ENCODE results near the gene SMG6. TPM values are rescaled to one million over a fixed set of nuclear protein-coding genes. Genes with fewer than 3 reads are reported as not detected.
"Not testable (repeated sequence)": the region's sequence is repeated elsewhere in the genome, so short reads cannot be mapped to it uniquely, and the experiment has no call there.

SMG6 gene
- total RNA-seq, 2 donors from 2014 or later, result 39.0 to 52.8 TPM

GRCh38 chr17:2283302-2283701 lies 20.3 kb downstream of the SMG6 start:
- H3K4me1 Mint-ChIP-seq, result peaks cover 10% of the 10 kb centered on the region
- H3K27ac Mint-ChIP-seq, result no peak overlapping the region
- H3K27me3 Mint-ChIP-seq, result no peaks in the 10 kb centered on the region

DNA sequence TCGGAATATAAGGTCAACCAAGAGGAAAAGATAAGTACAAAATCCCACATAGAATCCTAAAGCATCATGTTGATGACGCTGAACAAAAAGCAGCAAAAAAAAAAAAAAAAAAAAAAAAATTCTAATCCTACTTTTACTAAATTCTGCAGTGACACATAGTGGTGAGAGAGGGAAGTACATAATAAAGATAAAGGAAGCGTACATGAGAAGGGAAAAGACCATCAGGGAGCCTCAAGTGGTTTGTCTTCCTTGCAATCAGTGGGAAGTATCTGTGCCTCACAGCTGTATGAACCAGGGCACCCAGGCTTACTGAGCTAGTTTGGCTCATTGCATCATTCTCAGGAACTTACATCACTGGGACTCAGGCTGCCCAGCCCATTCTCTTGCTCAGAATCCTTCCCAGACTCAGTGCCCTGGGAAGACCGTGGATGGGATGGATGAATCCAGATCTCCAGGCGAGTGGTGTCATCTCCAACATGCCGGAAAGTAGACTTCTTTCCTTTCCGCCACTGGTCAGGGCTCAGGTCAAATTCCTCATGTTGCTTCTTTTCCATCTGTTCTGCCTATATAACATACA lies 21.2 kb downstream of the SMG6 start:
- no peaks in the 10 kb centered on the region for H3K27me3 Mint-ChIP-seq
- H3K27ac Mint-ChIP-seq, result peak overlapping the region; percentile 55
- H3K36me3 Mint-ChIP-seq (ENCODE audit: low read depth), result peaks cover 94% of the 10 kb centered on the region
- no peak overlapping the region for H3K4me3 Mint-ChIP-seq
- peaks cover 10% of the 10 kb centered on the region for H3K4me1 Mint-ChIP-seq
- peak; percentile 69 for ATAC-seq (replicated peaks)
- H3K9me3 Mint-ChIP-seq, result no peaks in the 10 kb centered on the region

More at GRCh38 chr17:2283302-2283701, 20.3 kb downstream of the SMG6 start:
- no peak for ATAC-seq (replicated peaks)
- peaks cover 97% of the 10 kb centered on the region for H3K36me3 Mint-ChIP-seq (ENCODE audit: low read depth)
- H3K9me3 Mint-ChIP-seq, result no peaks in the 10 kb centered on the region
- H3K4me3 Mint-ChIP-seq, result no peak overlapping the region

- Mint-ChIP-seq H3K27me3 (no peaks in the 10 kb centered on the region), H3K36me3 (ENCODE audit: low read depth) (peaks cover 93% of the 10 kb centered on the region), H3K9me3 (no peaks in the 10 kb centered on the region), H3K27ac (no peak overlapping the region), H3K4me1 (peaks cover 23% of the 10 kb centered on the region), H3K4me3 (no peak overlapping the region)
- no peak for ATAC-seq (replicated peaks)
These were observed 23.9 kb downstream of the SMG6 start for GRCh38 chr17:2279707-2280106.

DNA sequence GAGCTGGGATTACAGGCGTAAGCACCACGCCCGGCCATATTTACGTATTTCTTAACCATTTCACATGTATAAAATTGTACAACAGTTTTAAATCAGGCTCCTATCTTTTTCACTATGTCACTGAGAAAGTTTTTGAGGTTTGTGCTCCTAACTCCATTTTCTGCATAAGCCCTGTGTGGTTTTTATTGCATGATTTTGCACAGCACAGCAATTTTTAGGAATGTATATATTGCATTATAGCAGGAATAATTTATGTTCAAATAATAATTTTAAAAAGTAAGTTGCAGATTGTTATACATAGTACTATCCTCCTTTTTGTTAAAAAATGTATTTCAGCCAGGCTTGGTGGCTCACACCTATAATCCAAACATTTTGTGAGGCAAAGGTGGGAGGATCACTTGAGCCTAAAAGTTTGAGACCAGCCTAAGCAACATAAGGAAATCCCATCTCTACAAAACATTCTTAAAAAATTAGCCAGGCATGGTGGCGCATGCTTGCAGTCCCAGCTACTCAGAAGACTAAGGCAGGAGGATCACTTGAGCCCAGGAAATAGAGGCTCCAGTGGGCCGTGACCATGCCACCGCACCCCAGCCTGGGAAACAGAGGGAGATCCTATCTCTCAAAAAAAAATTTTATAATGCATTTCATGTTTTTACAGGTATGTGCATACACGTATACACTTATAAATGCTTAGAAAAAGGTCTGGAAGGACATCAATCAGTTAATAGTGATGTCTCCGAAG lies 26.0 kb downstream of the SMG6 start:
- no peak overlapping the region for H3K27ac Mint-ChIP-seq
- peaks cover 85% of the 10 kb centered on the region for H3K36me3 Mint-ChIP-seq (ENCODE audit: low read depth)
- H3K9me3 Mint-ChIP-seq, result no peaks in the 10 kb centered on the region
- H3K4me1 Mint-ChIP-seq, result peaks cover 23% of the 10 kb centered on the region
- no peak overlapping the region for H3K4me3 Mint-ChIP-seq
- no peaks in the 10 kb centered on the region for H3K27me3 Mint-ChIP-seq
- no peak for ATAC-seq (replicated peaks)

DNA sequence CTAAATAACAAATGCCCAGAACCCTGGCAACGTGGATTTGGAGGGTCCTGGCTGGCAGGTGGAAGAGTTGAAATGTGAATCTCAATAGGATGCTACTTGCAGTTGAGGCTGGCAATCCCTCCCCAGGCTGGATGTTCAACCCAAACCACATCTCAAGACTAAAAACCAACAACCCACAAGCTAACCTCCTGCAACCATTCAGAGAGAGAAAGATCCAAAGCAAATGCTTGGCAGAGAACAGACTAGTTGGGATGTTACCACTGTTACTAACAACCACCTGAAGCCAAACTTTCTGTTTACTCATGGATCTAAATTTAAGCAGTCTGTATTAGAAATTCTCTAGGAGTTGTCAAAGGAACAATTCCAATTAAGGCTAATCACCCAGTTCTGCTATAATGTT lies 27.9 kb downstream of the SMG6 start:
- H3K9me3 Mint-ChIP-seq, result no peaks in the 10 kb centered on the region
- peaks cover 78% of the 10 kb centered on the region for H3K36me3 Mint-ChIP-seq (ENCODE audit: low read depth)
- peaks cover 21% of the 10 kb centered on the region for H3K4me1 Mint-ChIP-seq
- peak; percentile 27 for ATAC-seq (replicated peaks)
- H3K4me3 Mint-ChIP-seq, result peak overlapping the region; percentile 15
- no peaks in the 10 kb centered on the region for H3K27me3 Mint-ChIP-seq
- peak overlapping the region; percentile 84 for H3K27ac Mint-ChIP-seq

DNA sequence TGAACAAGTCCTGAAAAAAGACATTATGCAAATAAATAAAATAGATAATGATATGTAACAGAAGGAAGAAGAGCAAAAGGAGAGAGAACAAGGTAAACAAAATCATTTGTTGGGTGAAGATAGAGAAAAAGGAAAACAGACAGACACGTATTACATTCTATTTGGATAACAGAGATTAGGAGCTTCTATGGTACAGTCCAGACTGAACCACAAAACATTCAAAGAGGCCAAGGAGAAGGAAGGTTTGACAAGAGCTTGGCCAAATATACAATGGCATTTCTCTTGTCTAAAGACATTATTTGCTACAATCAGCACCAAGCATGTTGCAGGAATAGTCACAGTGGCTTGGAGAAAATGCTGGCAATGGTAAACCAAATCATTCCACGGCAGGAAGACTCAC lies 29.2 kb downstream of the SMG6 start:
- peaks cover 80% of the 10 kb centered on the region for H3K36me3 Mint-ChIP-seq (ENCODE audit: low read depth)

DNA sequence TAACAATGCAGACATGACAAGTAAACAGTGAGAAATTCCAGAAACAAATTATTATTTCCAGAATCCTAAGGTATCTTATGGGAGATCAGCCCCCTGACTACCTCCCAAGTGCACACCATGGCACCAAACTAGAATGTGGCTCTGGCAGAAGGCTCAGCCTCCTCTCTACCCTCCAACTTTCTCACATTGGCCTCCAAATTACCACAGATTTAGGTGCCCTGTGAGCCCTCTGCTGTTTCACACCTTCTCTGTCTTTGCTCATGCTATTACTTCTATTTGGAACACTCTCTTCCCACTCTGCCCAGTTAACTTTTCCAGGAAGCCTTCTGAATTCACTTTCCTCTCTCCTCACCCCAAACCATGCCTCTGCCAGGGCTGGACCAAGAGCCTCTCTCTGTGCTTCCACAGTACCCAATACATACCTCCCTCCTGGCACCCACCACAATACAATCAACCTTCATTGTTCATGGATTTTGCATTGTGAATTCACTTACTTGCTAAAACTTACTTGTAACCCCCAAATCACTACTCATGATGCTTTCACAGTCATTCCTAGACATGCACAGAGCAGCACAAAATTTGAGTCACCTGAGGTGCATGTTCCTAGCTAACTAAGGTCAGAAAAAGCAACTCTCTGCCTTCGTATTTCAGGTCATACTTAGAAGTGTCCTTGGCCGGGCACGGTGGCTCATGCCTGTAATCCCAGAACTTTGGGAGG lies 31.4 kb downstream of the SMG6 start:
- peak; percentile 95 for ATAC-seq (replicated peaks)
- Mint-ChIP-seq H3K27me3 (no peaks in the 10 kb centered on the region), H3K36me3 (ENCODE audit: low read depth) (peaks cover 70% of the 10 kb centered on the region), H3K4me3 (peak overlapping the region; percentile 71), H3K4me1 (peaks cover 31% of the 10 kb centered on the region), H3K9me3 (no peaks in the 10 kb centered on the region), H3K27ac (peak overlapping the region; percentile 87)

More for the DNA sequence above, 29.2 kb downstream of the SMG6 start:
- H3K27ac Mint-ChIP-seq, result no peak overlapping the region
- H3K4me1 Mint-ChIP-seq, result peaks cover 25% of the 10 kb centered on the region
- ATAC-seq (replicated peaks), result no peak
- H3K27me3 Mint-ChIP-seq, result no peaks in the 10 kb centered on the region
- H3K4me3 Mint-ChIP-seq, result no peak overlapping the region
- no peaks in the 10 kb centered on the region for H3K9me3 Mint-ChIP-seq

DNA sequence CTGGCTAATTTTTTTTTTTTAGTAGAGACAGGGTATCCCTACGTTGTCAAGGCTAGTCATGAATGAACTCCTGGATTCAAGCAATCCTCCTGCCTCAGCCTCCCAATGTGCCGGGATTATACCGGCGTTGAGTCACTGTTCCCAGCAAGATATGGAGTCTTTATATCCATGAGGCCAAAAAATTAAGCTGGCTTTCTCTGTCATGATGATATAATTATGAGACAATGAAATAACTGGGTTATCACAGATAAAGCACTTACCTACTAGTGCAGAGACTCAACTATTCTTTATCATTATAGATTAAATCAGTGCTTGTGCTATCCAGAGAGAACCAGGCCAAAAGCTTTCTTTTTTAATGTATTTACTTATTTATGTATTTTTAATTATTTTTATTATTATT lies 36.2 kb downstream of the SMG6 start:
- H3K9me3 Mint-ChIP-seq, result no peaks in the 10 kb centered on the region
- peak overlapping the region; percentile 78 for H3K4me3 Mint-ChIP-seq
- H3K36me3 Mint-ChIP-seq (ENCODE audit: low read depth), result peaks cover 71% of the 10 kb centered on the region
- no peaks in the 10 kb centered on the region for H3K27me3 Mint-ChIP-seq
- H3K27ac Mint-ChIP-seq, result peak overlapping the region; percentile 96
- no peak for ATAC-seq (replicated peaks)
- H3K4me1 Mint-ChIP-seq, result peaks cover 53% of the 10 kb centered on the region

DNA sequence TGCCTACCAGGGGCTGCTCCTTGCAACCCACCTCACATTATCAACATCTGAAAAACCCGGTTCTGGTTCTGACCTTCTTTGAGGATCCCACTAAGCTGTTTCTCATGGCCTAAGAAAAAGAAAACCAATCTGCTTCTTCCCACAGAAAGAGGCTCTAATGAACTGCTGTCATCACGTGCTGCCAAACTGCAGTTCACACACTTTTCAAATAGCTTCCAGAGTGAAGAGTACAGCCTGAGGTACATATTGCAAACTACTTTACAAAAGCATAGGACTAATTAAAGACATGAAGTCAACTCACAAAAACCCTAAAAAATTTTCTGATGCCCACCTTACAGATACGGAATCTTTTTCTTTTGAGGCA lies 36.7 kb downstream of the SMG6 start:
- peaks cover 71% of the 10 kb centered on the region for H3K36me3 Mint-ChIP-seq (ENCODE audit: low read depth)
- H3K27ac Mint-ChIP-seq, result peak overlapping the region; percentile 96
- peak overlapping the region; percentile 78 for H3K4me3 Mint-ChIP-seq
- peaks cover 52% of the 10 kb centered on the region for H3K4me1 Mint-ChIP-seq
- H3K9me3 Mint-ChIP-seq, result no peaks in the 10 kb centered on the region
- no peaks in the 10 kb centered on the region for H3K27me3 Mint-ChIP-seq
- ATAC-seq (replicated peaks), result peak; percentile 0

DNA sequence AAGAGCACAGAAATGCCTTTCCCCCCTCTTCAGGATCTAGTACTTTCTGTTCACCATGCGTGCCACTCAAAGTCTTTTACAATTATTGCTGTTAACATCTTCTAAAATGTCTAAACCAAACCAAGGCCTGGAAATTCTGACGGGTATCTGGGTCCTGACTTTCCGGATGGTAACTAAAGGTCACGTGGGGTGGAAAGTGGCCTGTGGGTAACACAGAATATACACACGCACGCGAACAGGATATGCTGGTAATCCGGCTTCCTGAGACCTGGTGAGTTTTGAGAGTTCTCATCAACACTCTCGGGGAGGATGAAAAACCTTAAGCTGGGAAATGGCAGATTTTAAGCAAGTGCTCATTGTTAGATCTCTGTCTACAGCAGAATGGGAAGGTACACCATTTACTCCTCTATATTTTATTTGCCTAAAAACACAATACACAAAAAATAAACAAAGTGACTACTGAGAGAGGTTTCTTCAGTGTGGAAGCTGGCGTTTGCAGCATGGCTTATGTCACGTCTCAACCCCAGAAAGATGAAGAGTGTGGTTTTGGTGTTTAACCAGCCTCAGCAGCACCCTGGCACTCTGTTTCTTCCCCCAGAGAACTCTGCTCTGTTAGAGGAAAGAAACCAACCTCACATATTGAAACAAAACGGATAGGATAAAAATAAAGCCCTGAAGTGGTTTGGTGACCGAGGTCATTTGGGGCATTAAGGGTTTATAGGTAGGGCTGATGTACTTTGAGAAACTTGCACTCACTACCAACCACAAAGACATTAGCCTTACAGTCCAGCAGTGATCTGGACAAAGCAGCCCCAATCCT lies 37.3 kb downstream of the SMG6 start:
- Mint-ChIP-seq H3K9me3 (no peaks in the 10 kb centered on the region), H3K27ac (peak overlapping the region; percentile 96), H3K4me1 (peaks cover 57% of the 10 kb centered on the region), H3K4me3 (peak overlapping the region; percentile 78), H3K27me3 (no peaks in the 10 kb centered on the region), H3K36me3 (ENCODE audit: low read depth) (peaks cover 75% of the 10 kb centered on the region)
- ATAC-seq (replicated peaks), result peak; percentile 78

DNA sequence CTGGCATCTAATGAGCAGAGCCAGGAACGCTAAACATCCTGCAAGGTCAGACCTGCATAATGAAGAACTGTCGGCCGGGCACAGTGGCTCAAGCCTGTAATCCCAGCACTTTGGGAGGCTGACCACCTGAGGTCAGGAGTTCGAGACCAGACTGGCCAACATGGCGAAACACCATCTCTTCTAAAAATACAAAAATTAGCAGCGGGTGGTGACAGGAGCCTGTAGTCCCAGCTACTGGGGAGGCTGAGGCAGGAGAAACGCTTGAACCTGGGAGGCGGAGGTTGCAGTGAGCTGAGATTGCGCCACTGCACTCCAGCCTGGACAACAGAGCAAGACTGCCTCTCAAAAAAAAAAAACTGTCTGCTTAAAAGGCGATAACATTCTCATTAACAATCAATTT lies 38.4 kb downstream of the SMG6 start:
- ATAC-seq (replicated peaks), result not testable (repeated sequence)
- peak overlapping the region; percentile 96 for H3K27ac Mint-ChIP-seq
- H3K36me3 Mint-ChIP-seq (ENCODE audit: low read depth), result peaks cover 73% of the 10 kb centered on the region

DNA sequence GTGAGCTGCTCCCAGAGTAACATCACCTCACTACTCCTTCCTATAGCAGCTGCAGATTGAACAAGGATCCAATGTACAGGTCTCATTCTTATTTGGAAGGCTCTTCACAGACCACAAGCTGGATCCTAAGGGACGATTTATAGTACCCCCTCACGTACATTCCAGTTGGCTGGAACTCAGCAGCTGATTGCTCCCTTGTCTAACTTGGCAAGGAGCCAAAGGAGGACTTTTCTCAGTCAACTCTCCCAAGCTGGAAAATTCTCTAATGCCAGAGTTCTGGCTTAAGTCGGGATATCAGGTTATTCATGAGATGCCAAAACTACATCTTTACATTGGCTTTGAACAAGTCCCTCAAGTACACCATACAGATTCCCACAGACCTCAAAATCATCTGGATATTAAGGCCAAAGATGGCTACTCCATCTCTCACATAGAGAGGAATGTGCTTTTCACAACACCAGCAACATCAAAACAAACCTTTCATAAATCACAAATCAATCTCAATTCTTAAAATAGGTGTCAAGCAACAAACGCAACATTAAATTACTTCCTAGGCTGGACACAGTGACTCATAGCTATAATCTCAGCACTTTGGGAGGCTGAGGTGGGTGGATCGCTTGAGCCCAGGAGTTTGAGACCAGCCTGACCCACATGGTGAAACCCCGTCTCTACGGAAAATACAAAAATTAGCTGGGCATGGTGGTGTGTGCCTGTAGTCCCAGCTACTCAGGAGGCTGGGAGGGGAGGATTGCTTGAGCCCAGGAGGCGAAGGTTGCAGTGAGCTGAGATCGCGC lies 39.3 kb downstream of the SMG6 start:
- Mint-ChIP-seq H3K9me3 (no peaks in the 10 kb centered on the region), H3K36me3 (ENCODE audit: low read depth) (peaks cover 73% of the 10 kb centered on the region), H3K27ac (peak overlapping the region; percentile 96), H3K4me1 (peaks cover 64% of the 10 kb centered on the region), H3K4me3 (peak overlapping the region; percentile 78), H3K27me3 (no peaks in the 10 kb centered on the region)
- ATAC-seq (replicated peaks), result no peak

More for the DNA sequence above, 38.4 kb downstream of the SMG6 start:
- not testable (repeated sequence) for H3K27me3 Mint-ChIP-seq, H3K9me3 Mint-ChIP-seq
- Mint-ChIP-seq H3K4me1 (peaks cover 56% of the 10 kb centered on the region), H3K4me3 (peak overlapping the region; percentile 78)

DNA sequence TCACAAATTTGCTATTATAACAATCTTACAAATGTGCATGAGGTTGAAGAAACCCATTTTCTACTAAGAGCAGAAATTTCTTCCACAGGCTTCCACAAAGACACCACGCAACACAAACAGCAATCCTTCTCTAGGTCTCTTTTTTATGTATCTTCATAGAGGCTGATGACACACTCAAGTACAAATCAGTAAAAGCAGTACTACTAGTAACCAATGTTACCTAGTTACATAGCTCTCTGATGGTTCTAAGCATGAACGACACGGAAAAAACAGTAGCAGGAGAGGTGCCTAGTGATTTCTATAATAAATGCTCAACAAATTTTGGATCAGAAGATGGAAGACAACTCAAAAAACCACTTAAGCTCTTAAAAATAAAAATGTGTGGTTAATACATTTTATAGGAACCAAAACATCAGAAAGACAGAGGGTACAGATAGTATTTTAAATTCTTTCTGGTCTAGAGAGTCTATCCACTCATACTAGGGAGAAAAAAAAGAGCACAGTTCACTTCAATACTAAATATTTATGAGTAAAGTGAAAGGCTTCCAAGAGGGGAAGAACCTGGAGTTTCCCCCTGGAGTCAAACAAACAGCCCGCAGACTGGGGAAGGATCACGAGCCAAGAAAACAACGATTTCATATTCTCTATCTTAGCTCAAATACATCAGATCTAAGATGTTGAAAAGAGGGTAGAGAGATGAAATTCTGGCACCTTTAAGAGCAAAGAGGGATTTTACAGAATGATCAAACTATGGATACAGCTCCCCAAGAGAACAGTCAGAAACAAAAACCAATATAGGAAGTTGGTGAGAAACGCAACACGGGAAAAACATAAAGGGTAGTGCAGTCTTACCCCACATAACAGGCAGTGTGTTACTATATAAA lies 40.2 kb downstream of the SMG6 start:
- no peaks in the 10 kb centered on the region for H3K27me3 Mint-ChIP-seq
- ATAC-seq (replicated peaks), result peak; percentile 34
- H3K27ac Mint-ChIP-seq, result peak overlapping the region; percentile 96
- H3K36me3 Mint-ChIP-seq (ENCODE audit: low read depth), result peaks cover 78% of the 10 kb centered on the region
- H3K4me1 Mint-ChIP-seq, result peaks cover 68% of the 10 kb centered on the region
- H3K4me3 Mint-ChIP-seq, result peak overlapping the region; percentile 78
- no peaks in the 10 kb centered on the region for H3K9me3 Mint-ChIP-seq

Measured in activated T-helper 17 cell treated with anti-CD3 and anti-CD28 coated beads, Interleukin-2, amount 50 U/mL, for 72 hours (primary cell).